HG02571 (cell line): ENCODE data around the gene NAGS.
"Not testable (repeated sequence)": the region's sequence is repeated elsewhere in the genome, so short reads cannot be mapped to it uniquely, and the experiment has no call there.

Source experiments
- ATAC-seq: cut with Tn5 transposase; IDR thresholded peaks from one replicate; pipeline ENCODE4 v1.9.1; 2021; ENCODE audit warnings: mild to moderate bottlenecking, moderate library complexity; ENCODE audit not compliant: unreplicated experiment

NAGS gene

GRCh38 chr17:44006272-44006597, 1.8 kb downstream of the NAGS start:
- ATAC-seq, result no peak

- peak; percentile 63 for ATAC-seq
These were observed 2.4 kb downstream of the NAGS start for GRCh38 chr17:44006598-44007345.

- no peak for ATAC-seq
These were observed 3.2 kb downstream of the NAGS start for GRCh38 chr17:44007346-44008204.

- ATAC-seq, result no peak
These were observed 3.9 kb downstream of the NAGS start for GRCh38 chr17:44008205-44008909.

- no peak for ATAC-seq
These were observed 6.7 kb downstream of the NAGS start for GRCh38 chr17:44010966-44011647.

GRCh38 chr17:44011876-44012275, 7.5 kb downstream of the NAGS start:
- no peak for ATAC-seq

- no peak for ATAC-seq
These were observed 8.0 kb downstream of the NAGS start for GRCh38 chr17:44012391-44012790.

- no peak for ATAC-seq
These were observed 8.5 kb downstream of the NAGS start for GRCh38 chr17:44012874-44013273.

- no peak for ATAC-seq
These were observed 9.7 kb downstream of the NAGS start for GRCh38 chr17:44014133-44014436.

GRCh38 chr17:44014437-44015172, 10.2 kb downstream of the NAGS start, which contains the start of gene TMEM101:
Gene TMEM101, minus strand, starts transcription at chr17:44014963. Its CDS starts 11 bp downstream, at chr17:44014952.
- ATAC-seq, result peak; percentile 61

- not testable (repeated sequence) for ATAC-seq
These were observed 16.8 kb downstream of the NAGS start for GRCh38 chr17:44021227-44021626.

- no peak for ATAC-seq
These were observed 17.8 kb downstream of the NAGS start for GRCh38 chr17:44022246-44022645.

GRCh38 chr17:44023545-44024270, 19.3 kb downstream of the NAGS start:
- no peak for ATAC-seq

- no peak for ATAC-seq
These were observed 19.8 kb downstream of the NAGS start for GRCh38 chr17:44024271-44024663.

GRCh38 chr17:44024853-44025252, 20.4 kb downstream of the NAGS start:
- no peak for ATAC-seq

GRCh38 chr17:44029736-44030135, 25.3 kb downstream of the NAGS start:
- ATAC-seq, result no peak

GRCh38 chr17:44030482-44030881, 26.1 kb downstream of the NAGS start:
- ATAC-seq, result no peak

GRCh38 chr17:44033861-44034408, 29.5 kb downstream of the NAGS start:
- ATAC-seq, result no peak

GRCh38 chr17:44034688-44035087, 30.3 kb downstream of the NAGS start:
- ATAC-seq, result not testable (repeated sequence)
